HS-5 (cell line): ENCODE results near the gene IGF2BP1.
"Not testable (repeated sequence)": the region's sequence is repeated elsewhere in the genome, so short reads cannot be mapped to it uniquely, and the experiment has no call there.

Experiments used
- DNase-seq: peaks from one replicate; pipeline ENCODE4 v3.0.0-alpha.2; 2012; ENCODE audit warnings: low read depth

IGF2BP1 gene

DNA sequence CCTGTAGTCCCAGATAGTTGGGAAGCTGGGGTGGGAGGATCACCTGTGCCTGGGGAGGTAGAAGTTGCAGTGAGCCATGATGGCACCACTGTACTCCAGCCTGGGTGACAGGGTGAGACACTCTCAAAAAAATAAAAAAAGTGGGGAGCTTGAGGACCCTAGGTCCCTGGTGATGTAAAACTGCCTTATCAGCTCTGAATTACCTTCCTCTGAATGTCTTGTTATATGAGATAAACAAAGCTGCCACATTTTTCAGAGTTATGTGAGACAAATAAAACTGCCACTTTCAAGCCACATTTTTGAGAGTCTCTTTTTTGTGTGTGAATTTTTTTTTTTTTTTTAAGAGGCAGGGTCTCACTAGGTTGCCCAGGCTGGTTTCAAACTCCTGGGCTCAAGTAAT lies 103.4 kb downstream of the IGF2BP1 start:
- no peak for DNase-seq

DNA sequence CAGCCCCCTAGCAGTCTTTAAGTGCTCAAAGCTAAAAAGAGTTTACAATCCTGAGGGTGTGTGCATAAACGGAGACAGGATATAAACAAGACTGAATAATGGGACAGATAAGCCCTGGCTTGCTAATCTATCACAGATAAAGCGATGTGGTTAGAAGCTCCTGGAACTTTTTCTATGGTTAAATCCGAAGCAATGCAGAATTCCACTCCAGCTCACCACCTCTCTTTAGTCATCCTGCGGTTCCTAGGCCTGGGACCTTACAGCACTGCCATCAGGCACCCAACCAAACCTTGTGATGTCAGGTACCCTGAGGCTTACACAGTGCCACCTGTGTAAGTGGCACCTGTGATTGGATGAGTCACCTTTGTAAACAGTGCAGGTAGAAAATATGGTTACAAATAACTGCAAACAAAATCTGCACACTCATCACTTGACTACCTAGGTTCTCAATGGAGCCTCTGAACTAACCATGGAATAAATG lies 103.9 kb downstream of the IGF2BP1 start:
- no peak for DNase-seq

DNA sequence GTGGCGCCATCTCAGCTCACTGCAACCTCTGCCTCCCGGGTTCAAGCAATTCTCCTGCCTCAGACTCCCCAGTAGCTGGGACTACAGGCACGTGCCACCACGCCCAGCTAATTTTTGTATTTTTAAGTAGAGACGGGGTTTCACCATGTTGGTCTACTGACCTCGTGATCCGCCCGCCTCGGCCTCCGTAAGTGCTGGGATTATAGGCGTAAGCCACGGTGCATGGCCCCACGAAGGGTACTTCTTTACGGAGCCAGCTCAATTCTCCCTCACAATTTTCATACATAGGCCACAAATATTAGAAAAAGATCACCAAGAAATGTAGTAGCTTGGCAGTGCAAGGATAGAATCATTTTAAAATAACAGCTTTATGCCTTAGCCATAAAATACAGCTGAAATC lies 106.2 kb downstream of the IGF2BP1 start:
- DNase-seq = not testable (repeated sequence)

DNA sequence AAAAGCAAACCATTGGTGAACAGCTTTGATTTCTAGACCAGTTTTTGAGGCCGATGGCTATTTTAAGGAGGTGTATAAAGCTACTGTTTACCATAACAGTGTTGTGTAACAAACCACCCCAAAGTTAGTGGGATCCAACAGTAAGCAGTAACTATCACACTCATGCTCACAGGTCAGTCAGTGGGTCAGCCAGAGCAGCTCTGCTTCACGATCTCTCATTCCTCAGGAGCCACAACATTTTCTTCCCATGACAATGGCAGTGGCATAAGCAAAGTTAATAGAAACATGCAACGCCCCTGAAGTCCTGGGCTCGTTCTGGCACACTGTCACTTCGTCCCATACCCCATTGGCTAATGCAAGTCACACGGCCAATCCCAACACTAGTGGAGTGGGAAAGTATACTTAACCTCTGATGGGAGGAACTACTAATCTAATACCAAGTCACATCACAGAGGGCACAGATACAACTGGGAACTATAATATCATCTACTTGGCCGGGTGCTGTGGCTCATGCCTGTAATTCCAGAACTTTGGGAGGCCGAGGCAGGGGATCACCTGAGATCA lies 107.4 kb downstream of the IGF2BP1 start:
- DNase-seq = no peak
